ENCODE data around the gene SPP1. TPM values are rescaled to one million over a fixed set of nuclear protein-coding genes. Genes with fewer than 3 reads are reported as not detected.

Gene SPP1
- polyA plus RNA-seq, 1 of the 3 experiments (the other 2 are of a cell fraction) = 0.82 TPM

DNA sequence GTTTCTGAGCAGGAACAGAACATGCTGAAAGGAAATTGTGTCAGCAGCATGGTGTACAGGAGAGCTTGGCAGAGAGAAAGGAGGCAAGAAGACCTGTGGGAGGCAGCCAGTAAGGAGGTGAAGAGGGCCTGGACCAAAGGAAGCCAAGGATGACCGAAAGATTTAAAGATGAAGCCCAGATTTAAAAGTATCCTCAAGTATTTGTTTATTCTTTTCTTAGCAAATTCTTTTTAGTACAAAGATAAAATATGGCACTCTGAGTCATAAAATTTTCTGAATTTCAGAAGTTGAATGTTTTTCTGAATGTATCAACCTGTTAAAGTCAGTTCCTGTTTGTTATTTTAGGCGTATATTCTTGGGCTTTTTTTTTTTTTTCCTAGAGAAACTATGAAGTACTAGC, 35.5 kb downstream of the SPP1 start:
- peaks cover 83% of the 10 kb centered on the region for H3K79me2 ChIP-seq (ENCODE audit: insufficient read depth)
- H3K9ac ChIP-seq = peak overlapping the region; percentile 40; the same call in 1 of the 2 replicates
- POLR2A ChIA-PET = no interaction called here

DNA sequence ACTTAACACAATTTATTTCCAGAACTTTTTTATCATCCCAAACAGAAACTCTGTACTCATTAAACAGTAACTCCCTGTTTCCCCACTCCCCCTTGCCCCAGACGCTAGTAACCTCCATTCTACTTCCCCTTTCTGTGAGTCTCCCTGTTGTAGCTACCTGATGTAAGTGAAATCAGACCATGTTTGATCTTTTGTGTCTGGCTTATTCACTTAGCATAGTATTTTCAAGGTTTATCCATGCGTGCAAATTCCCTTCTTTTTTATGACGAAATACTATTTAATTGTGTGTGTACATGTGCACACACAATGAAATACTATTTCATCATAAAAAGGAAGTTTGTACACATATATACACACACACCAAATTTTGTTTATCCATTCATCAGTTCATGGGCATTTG, 37.1 kb downstream of the SPP1 start:
- peaks cover 69% of the 10 kb centered on the region for H4K20me1 ChIP-seq (ENCODE audit: insufficient read depth)
- CTCF ChIA-PET = no interaction called here
- TF ChIP-seq USF1 (IDR thresholded peaks at IDR 0.05; ENCODE audit: borderline replicate concordance, low read depth) (no peak), JUND (IDR thresholded peaks at IDR 0.05) (no peak), TEAD4 (IDR thresholded peaks at IDR 0.05; ENCODE audit: borderline replicate concordance, insufficient read depth) (no peak), SMC3 (IDR thresholded peaks at IDR 0.05; ENCODE audit: low read depth, low read length) (no peak), TCF12 (IDR thresholded peaks at IDR 0.05) (no peak), FOXJ3 (CRISPR knock-in tag; IDR thresholded peaks at IDR 0.05) (no peak), SIN3A (IDR thresholded peaks at IDR 0.05; ENCODE audit: borderline replicate concordance, low read depth, low read length) (no peak), RFX5 (IDR thresholded peaks at IDR 0.05; ENCODE audit: low read length) (no peak), YY1 (IDR thresholded peaks at IDR 0.05; ENCODE audit: low read depth) (no peak), NRF1 (IDR thresholded peaks at IDR 0.05; ENCODE audit: low read depth, low read length) (no peak), GABPA (IDR thresholded peaks at IDR 0.05; ENCODE audit: low read depth) (no peak), POLR2AphosphoS5 (IDR thresholded peaks at IDR 0.05; ENCODE audit: low read depth, low read length) (no peak), GATA2 (CRISPR knock-in tag; IDR thresholded peaks at IDR 0.05) (no peak), TAF1 (IDR thresholded peaks at IDR 0.05; ENCODE audit: borderline replicate concordance, low read depth, low read length) (no peak)
- TF ChIP-seq, protein P1, sequence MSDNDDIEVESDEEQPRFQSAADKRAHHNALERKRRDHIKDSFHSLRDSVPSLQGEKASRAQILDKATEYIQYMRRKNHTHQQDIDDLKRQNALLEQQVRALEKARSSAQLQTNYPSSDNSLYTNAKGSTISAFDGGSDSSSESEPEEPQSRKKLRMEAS (IDR thresholded peaks at IDR 0.05; ENCODE audit: low read depth) = no peak

More for the DNA sequence above, 35.5 kb downstream of the SPP1 start:
- TF ChIP-seq CHD2 (IDR thresholded peaks at IDR 0.05; ENCODE audit: low read length, partially characterized antibody) = no peak
- TF ChIP-seq FOSL2 (IDR thresholded peaks at IDR 0.05; ENCODE audit: borderline replicate concordance, low read depth) = no peak
- no peak for TF ChIP-seq SIN3A (IDR thresholded peaks at IDR 0.05; ENCODE audit: borderline replicate concordance, low read depth, low read length)
- no peak for TF ChIP-seq RAD21 (IDR thresholded peaks at IDR 0.05; ENCODE audit: low read length)
- no peak for TF ChIP-seq NFIC (IDR thresholded peaks at IDR 0.05; ENCODE audit: borderline replicate concordance)
- TF ChIP-seq TEAD4 (IDR thresholded peaks at IDR 0.05; ENCODE audit: borderline replicate concordance, insufficient read depth) = no peak
- TF ChIP-seq, protein P2, sequence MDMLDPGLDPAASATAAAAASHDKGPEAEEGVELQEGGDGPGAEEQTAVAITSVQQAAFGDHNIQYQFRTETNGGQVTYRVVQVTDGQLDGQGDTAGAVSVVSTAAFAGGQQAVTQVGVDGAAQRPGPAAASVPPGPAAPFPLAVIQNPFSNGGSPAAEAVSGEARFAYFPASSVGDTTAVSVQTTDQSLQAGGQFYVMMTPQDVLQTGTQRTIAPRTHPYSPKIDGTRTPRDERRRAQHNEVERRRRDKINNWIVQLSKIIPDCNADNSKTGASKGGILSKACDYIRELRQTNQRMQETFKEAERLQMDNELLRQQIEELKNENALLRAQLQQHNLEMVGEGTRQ (IDR thresholded peaks at IDR 0.05; ENCODE audit: borderline replicate concordance, low read depth, low read length) = no peak
- TF ChIP-seq YY1 (IDR thresholded peaks at IDR 0.05; ENCODE audit: low read depth) = no peak
- no peak for TF ChIP-seq MXI1 (IDR thresholded peaks at IDR 0.05; ENCODE audit: low read depth, low read length)
- TF ChIP-seq NRF1 (IDR thresholded peaks at IDR 0.05; ENCODE audit: low read depth, low read length) = no peak
- TF ChIP-seq TAF1 (IDR thresholded peaks at IDR 0.05; ENCODE audit: borderline replicate concordance, low read depth, low read length) = no peak
- no peak for TF ChIP-seq GATA2 (CRISPR knock-in tag; IDR thresholded peaks at IDR 0.05)
- no peak for TF ChIP-seq JUND (IDR thresholded peaks at IDR 0.05)
- TF ChIP-seq EP300 (IDR thresholded peaks at IDR 0.05; ENCODE audit: borderline replicate concordance in 1 of 2, low read depth in 1 of 2, low read length in 1 of 2) = no peak
- TF ChIP-seq, protein P3, sequence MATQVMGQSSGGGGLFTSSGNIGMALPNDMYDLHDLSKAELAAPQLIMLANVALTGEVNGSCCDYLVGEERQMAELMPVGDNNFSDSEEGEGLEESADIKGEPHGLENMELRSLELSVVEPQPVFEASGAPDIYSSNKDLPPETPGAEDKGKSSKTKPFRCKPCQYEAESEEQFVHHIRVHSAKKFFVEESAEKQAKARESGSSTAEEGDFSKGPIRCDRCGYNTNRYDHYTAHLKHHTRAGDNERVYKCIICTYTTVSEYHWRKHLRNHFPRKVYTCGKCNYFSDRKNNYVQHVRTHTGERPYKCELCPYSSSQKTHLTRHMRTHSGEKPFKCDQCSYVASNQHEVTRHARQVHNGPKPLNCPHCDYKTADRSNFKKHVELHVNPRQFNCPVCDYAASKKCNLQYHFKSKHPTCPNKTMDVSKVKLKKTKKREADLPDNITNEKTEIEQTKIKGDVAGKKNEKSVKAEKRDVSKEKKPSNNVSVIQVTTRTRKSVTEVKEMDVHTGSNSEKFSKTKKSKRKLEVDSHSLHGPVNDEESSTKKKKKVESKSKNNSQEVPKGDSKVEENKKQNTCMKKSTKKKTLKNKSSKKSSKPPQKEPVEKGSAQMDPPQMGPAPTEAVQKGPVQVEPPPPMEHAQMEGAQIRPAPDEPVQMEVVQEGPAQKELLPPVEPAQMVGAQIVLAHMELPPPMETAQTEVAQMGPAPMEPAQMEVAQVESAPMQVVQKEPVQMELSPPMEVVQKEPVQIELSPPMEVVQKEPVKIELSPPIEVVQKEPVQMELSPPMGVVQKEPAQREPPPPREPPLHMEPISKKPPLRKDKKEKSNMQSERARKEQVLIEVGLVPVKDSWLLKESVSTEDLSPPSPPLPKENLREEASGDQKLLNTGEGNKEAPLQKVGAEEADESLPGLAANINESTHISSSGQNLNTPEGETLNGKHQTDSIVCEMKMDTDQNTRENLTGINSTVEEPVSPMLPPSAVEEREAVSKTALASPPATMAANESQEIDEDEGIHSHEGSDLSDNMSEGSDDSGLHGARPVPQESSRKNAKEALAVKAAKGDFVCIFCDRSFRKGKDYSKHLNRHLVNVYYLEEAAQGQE (IDR thresholded peaks at IDR 0.05; ENCODE audit: low read depth, low read length) = no peak
- TF ChIP-seq RFX5 (IDR thresholded peaks at IDR 0.05; ENCODE audit: low read length) = no peak
- no peak for DNase-seq
- CTCF ChIA-PET = interaction anchor here (0.7 to 1.2 kb wide), 2 partner anchors 12 to 467 kb away, joined by 3 to 4 read pairs; no protein-coding TSS in a partner anchor
- Histone ChIP-seq H2AFZ (ENCODE audit: low read depth) (no peak overlapping the region), H3K27ac (ENCODE audit: low read depth in 2 of 2, low read length in 1 of 2) (peak overlapping the region in 1 of 2 experiments; percentile 69; a peak in 2 of 4 replicates), H3K9me3 (no peaks in the 10 kb centered on the region), H3K4me2 (peak overlapping the region; percentile 83), H3K9me2 (no peaks in the 10 kb centered on the region), H3K27me3 (ENCODE audit: insufficient read depth) (no peaks in the 10 kb centered on the region), H3K4me3 (ENCODE audit: low read depth in 2 of 2, low read length in 1 of 2) (peak overlapping the region in 1 of 2 experiments; percentile 20; a peak in 1 of 4 replicates), H3K36me3 (replicated peaks in 1 of 2; ENCODE audit: control insufficient read depth in 1 of 2, insufficient read depth in 2 of 2, low read length in 1 of 2) (no peaks in the 10 kb centered on the region), H4K20me1 (ENCODE audit: insufficient read depth) (peaks cover 60% of the 10 kb centered on the region), H3K4me1 (ENCODE audit: control insufficient read depth in 1 of 2, insufficient read depth in 2 of 2, low read depth in 1 of 2, low read length in 1 of 2) (peaks cover 14 to 16% of the 10 kb centered on the region in 2 experiments; a peak in 3 of 4 replicates), H3F3A (replicated peaks; ENCODE audit: insufficient read depth) (peaks cover 18% of the 10 kb centered on the region)
- WGBS (ENCODE audit: low lambda C conversion rate) = 52% methylated on average over 2 of the region's 2 CpGs

More for the DNA sequence above, 37.1 kb downstream of the SPP1 start:
- Histone ChIP-seq H3K4me2 (no peak overlapping the region), H2AFZ (ENCODE audit: low read depth) (no peak overlapping the region), H3K9me2 (no peaks in the 10 kb centered on the region), H3K79me2 (ENCODE audit: insufficient read depth) (peaks cover 96% of the 10 kb centered on the region), H3K4me3 (ENCODE audit: low read depth in 2 of 2, low read length in 1 of 2) (no peak overlapping the region), H3K27me3 (ENCODE audit: insufficient read depth) (no peaks in the 10 kb centered on the region), H3K27ac (ENCODE audit: low read depth in 2 of 2, low read length in 1 of 2) (no peak overlapping the region), H3K9ac (no peak overlapping the region), H3K4me1 (ENCODE audit: control insufficient read depth in 1 of 2, insufficient read depth in 2 of 2, low read depth in 1 of 2, low read length in 1 of 2) (peaks cover 12 to 18% of the 10 kb centered on the region in 2 experiments), H3K36me3 (replicated peaks in 1 of 2; ENCODE audit: control insufficient read depth in 1 of 2, insufficient read depth in 2 of 2, low read length in 1 of 2) (no peaks in the 10 kb centered on the region), H3K9me3 (no peaks in the 10 kb centered on the region), H3F3A (replicated peaks; ENCODE audit: insufficient read depth) (peaks cover 32% of the 10 kb centered on the region)
- no peak for DNase-seq
- POLR2A ChIA-PET = no interaction called here
- WGBS (ENCODE audit: low lambda C conversion rate) = 94% methylated on average over 3 of the region's 3 CpGs

Data from SK-N-SH (cell line).